Tibial artery (tissue), 4 donors: ENCODE results near the gene TUBAL3.

Experiments used
- DNase-seq, 2 donors: peaks; one replicate each; pipeline ENCODE4 v3.0.0-alpha.2; 2019
- H3K27ac ChIP-seq, 2 donors: fragments of 200-600 bp; sonication (generic) in 1 of 2; 1 replicate in 1 of 2; 2 replicates in 1 of 2; pipeline ENCODE4 v1.5.1; 2018 to 2019; ENCODE audit warnings: mild to moderate bottlenecking in 1 of 2
- H3K27me3 ChIP-seq, 2 donors: fragments of 200-600 bp; sonication (generic) in 1 of 2; one replicate each; pipeline versions ENCODE4 v1.5.1 to v1.6.0; 2016 to 2019
- H3K36me3 ChIP-seq, 3 donors: fragments of 200-600 bp; sonication (generic) in 2 of 3; one replicate each; pipeline ENCODE4 v1.5.1; 2016 to 2019; ENCODE audit warnings: mild to moderate bottlenecking in 2 of 3
- H3K4me1 ChIP-seq, 4 donors: fragments of 200-600 bp; sonication (generic) in 2 of 4; 1 replicate in 3 of 4; 2 replicates in 1 of 4; pipeline ENCODE4 v1.5.1; 2016 to 2019
- H3K4me3 ChIP-seq, 2 donors: fragments of 200-600 bp; sonication (generic) in 1 of 2; 1 replicate in 1 of 2; 2 replicates in 1 of 2; pipeline ENCODE4 v1.5.1; 2018 to 2019; ENCODE audit warnings: mild to moderate bottlenecking in 2 of 2
- H3K9me3 ChIP-seq, 3 donors: fragments of 200-600 bp; sonication (generic) in 1 of 3; one replicate each; pipeline ENCODE4 v1.5.1; 2016 to 2019
- CTCF ChIP-seq, 2 experiments: fragments of 200-600 bp in 1 of 2; fragments of 450-650 bp in 1 of 2; IDR thresholded peaks; one replicate each; pipeline ENCODE4 v1.5.1; 2017 to 2019; ENCODE audit warnings: antibody characterized with exemption in 2 of 2, mild to moderate bottlenecking in 1 of 2, moderate library complexity in 1 of 2
- intact Hi-C: fragments of 100-400 bp; cut with DNase I; formaldehyde crosslinking; loops from one replicate; pipeline ENCODE4 v1.15.0; 2023; ENCODE audit warnings: low total_unique reads

TUBAL3 gene

DNA sequence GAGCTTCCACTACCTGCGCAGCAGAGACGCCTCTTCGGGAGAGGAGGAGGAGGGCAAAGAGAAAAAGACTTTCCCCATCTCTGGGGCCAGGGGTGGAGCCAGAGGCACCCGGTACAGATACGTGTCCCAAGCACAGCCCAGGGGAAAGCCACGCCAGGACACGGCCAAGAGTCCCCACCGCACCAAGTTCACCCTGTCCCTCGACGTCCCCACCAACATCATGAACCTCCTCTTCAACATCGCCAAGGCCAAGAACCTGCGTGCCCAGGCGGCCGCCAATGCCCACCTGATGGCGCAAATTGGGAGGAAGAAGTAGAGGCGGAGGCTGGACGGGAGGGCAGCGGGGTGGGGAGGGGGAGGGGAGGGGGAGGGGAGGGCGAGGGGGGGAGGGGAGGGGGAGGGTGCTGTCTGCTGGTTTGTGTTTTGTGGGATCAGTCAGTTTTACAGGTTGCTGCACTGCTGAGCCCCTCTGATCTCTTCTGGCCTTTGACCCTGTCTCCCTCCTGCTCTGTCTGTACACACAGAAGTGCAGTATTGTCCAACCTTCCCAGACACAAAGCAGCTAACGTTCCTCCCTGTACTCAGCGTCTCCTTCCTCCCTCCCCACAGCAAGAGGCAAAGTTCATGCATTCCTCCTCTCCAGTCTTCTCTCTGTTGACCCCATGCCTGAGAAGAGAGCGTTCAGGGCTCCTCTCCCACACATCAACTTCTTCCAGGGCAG lies 30.6 kb downstream of the TUBAL3 start:
- Histone ChIP-seq H3K4me3 (no peak overlapping the region), H3K36me3 (no peaks in the 10 kb centered on the region)
- TF ChIP-seq CTCF (IDR thresholded peaks at IDR 0.05): no peak

GRCh38 chr10:5373307-5373706 lies 31.3 kb downstream of the TUBAL3 start:
- TF ChIP-seq CTCF (IDR thresholded peaks at IDR 0.05): no peak
- no peak overlapping the region for H3K27ac ChIP-seq
- no peaks in the 10 kb centered on the region for H3K36me3 ChIP-seq
- DNase-seq: no peak
- no peaks in the 10 kb centered on the region for H3K9me3 ChIP-seq
- H3K4me1 ChIP-seq: peaks cover 0 to 7% (median 3%) of the 10 kb centered on the region in 4 donors
- no peak overlapping the region for H3K4me3 ChIP-seq
- intact Hi-C loops: no loop called here
- no peaks in the 10 kb centered on the region for H3K27me3 ChIP-seq

More for the DNA sequence above, 30.6 kb downstream of the TUBAL3 start:
- no peaks in the 10 kb centered on the region for H3K27me3 ChIP-seq
- no peak for DNase-seq
- intact Hi-C loops: no loop called here
- H3K4me1 ChIP-seq: peaks cover 0 to 6% (median 3%) of the 10 kb centered on the region in 4 donors
- H3K27ac ChIP-seq: no peak overlapping the region
- no peaks in the 10 kb centered on the region for H3K9me3 ChIP-seq

DNA sequence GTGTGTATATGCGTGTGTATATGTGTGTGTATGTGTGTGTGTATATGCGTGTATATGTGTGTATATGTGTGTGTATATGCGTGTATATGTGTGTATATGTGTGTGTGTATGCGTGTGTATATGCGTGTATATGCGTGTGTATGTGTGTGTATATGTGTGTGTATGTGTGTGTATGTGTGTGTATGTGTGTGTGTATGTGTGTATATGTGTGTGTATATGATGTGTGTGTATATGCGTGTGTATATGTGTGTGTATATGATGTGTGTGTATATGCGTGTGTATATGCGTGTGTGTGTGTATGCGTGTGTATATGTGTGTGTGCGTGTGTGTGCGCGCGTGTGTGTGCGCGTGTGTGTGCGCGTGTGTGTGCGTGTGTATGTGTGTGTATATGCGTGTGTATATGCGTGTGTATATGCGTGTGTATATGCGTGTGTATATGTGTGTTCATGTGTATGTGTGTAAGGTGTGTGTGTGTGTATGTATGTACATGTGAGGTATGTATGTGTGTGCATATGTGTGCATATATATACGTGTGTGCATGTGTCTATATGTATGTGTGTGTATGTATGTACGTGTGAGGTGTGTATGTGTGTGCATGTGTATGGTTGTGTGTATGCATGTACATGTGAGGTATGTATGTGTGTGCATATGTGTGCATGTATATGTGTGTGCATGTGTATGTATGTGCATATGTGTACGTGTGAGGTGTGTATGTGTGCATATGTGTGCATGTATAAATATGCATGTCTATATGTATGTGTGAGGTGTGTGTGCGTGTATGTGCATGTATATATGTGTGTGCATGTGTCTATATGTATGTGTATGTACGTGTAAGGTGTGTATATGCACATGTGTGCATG lies 33.9 kb downstream of the TUBAL3 start:
- Histone ChIP-seq H3K4me3 (no peak overlapping the region), H3K27ac (no peak overlapping the region), H3K36me3 (no peaks in the 10 kb centered on the region), H3K4me1 (peaks cover 0 to 7% (median 3%) of the 10 kb centered on the region in 4 donors), H3K9me3 (no peaks in the 10 kb centered on the region), H3K27me3 (no peaks in the 10 kb centered on the region)
- no peak for TF ChIP-seq CTCF (IDR thresholded peaks at IDR 0.05)
- DNase-seq: no peak
- intact Hi-C loops: no loop called here

DNA sequence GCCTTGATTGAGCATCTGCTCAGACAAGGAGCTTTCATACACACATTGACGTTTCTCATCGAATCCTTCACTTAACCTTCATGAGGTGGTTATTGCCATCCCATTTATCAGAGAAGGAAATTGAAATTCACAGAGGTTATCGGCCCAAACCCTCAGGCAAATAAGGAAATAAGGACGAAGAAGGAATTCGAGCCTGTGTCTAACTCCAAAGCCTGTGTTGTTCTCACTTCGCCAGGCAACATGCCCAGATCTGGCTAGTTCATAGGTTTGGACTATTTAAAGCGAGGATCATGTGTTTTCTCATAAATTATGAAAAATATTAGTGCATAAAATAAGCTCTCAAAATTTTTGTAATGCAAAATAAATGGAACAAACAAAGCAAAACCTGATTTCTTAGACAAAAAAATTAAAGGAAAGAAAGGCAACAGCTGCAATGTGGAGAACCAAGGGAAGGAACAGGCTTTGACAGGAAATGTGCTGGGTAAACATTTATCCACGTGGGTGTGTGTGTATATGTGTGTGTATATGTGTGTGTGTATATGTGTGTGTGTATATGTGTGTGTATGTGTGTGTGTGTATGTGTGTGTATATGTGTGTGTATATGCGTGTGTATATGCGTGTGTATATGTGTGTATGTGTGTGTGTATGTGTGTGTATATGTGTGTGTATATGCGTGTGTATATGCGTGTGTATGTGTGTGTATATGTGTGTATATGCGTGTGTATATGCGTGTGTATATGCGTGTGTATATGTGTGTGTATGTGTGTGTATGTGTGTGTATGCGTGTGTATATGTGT lies 35.1 kb downstream of the TUBAL3 start:
- TF ChIP-seq CTCF (IDR thresholded peaks at IDR 0.05): no peak
- H3K4me3 ChIP-seq: no peak overlapping the region
- peaks cover 0 to 7% (median 3%) of the 10 kb centered on the region in 4 donors for H3K4me1 ChIP-seq
- H3K36me3 ChIP-seq: no peaks in the 10 kb centered on the region
- H3K27ac ChIP-seq: no peak overlapping the region
- intact Hi-C loops: no loop called here
- H3K27me3 ChIP-seq: no peaks in the 10 kb centered on the region
- H3K9me3 ChIP-seq: no peaks in the 10 kb centered on the region
- no peak for DNase-seq

GRCh38 chr10:5365928-5366327 lies 38.7 kb downstream of the TUBAL3 start:
- intact Hi-C loops: no loop called here
- H3K27me3 ChIP-seq: peaks cover 0 to 9% of the 10 kb centered on the region in 2 donors
- no peak for DNase-seq
- TF ChIP-seq CTCF (IDR thresholded peaks at IDR 0.05): no peak
- H3K4me3 ChIP-seq: no peak overlapping the region
- H3K36me3 ChIP-seq: no peaks in the 10 kb centered on the region
- peaks cover 0 to 7% (median 3%) of the 10 kb centered on the region in 4 donors for H3K4me1 ChIP-seq
- H3K9me3 ChIP-seq: no peaks in the 10 kb centered on the region
- H3K27ac ChIP-seq: no peak overlapping the region
